H1 (cell line): Measurements from ENCODE around the gene CAD. TPM values are rescaled to one million over a fixed set of nuclear protein-coding genes. Genes with fewer than 3 reads are reported as not detected.

Experiments
- POLR2AphosphoS5 ChIP-seq: IDR thresholded peaks from 2 replicates; pipeline ENCODE4 v1.6.1; 2011; ENCODE audit warnings: low read depth, low read length
- polyA plus RNA-seq, 7 experiments: library from polyadenylated mRNA; depleted of rRNA in 3 of 7; stranded (reverse) in 5 of 7; unstranded in 2 of 7; fragments of >200 nt in 5 of 7; fragments of 200-250 nt in 2 of 7; gene quantifications; 1 replicate in 5 of 7; 2 replicates in 1 of 7; 4 replicates in 1 of 7; pipeline versions ENCODE4 v1.2.1 to v1.2.3, GENCODE V29; 2011 to 2013; ENCODE audit warnings: missing spikeins in 2 of 7, mixed read lengths in 2 of 7
- total RNA-seq: library from RNA; stranded (reverse); fragmentation: NEBNext Ultra II Directional; extraction: Animal tissue kit (Norgen Biotek cat#: 25700); gene quantifications from 2 replicates; pipeline ENCODE4 v1.2.1, GENCODE V29; 2021
- TF ChIP-seq, protein P1 (sequence below): fragments of 300-600 bp; sonication (generic); IDR thresholded peaks from 2 replicates; pipeline ENCODE4 v1.7.1; 2012; ENCODE audit warnings: low read length, moderate library complexity, mild to moderate bottlenecking, inconsistent platforms; ENCODE audit not compliant: insufficient replicate concordance

Gene CAD
- total and polyA plus RNA-seq, 2 of the 8 experiments (the other 6 are each of a cell fraction or from before 2014, with no cell fraction given) = 130 to 146 TPM

GRCh38 chr2:27247893-27248292 lies 30.7 kb downstream of the CAD start (continued):
- TF ChIP-seq, protein P1, sequence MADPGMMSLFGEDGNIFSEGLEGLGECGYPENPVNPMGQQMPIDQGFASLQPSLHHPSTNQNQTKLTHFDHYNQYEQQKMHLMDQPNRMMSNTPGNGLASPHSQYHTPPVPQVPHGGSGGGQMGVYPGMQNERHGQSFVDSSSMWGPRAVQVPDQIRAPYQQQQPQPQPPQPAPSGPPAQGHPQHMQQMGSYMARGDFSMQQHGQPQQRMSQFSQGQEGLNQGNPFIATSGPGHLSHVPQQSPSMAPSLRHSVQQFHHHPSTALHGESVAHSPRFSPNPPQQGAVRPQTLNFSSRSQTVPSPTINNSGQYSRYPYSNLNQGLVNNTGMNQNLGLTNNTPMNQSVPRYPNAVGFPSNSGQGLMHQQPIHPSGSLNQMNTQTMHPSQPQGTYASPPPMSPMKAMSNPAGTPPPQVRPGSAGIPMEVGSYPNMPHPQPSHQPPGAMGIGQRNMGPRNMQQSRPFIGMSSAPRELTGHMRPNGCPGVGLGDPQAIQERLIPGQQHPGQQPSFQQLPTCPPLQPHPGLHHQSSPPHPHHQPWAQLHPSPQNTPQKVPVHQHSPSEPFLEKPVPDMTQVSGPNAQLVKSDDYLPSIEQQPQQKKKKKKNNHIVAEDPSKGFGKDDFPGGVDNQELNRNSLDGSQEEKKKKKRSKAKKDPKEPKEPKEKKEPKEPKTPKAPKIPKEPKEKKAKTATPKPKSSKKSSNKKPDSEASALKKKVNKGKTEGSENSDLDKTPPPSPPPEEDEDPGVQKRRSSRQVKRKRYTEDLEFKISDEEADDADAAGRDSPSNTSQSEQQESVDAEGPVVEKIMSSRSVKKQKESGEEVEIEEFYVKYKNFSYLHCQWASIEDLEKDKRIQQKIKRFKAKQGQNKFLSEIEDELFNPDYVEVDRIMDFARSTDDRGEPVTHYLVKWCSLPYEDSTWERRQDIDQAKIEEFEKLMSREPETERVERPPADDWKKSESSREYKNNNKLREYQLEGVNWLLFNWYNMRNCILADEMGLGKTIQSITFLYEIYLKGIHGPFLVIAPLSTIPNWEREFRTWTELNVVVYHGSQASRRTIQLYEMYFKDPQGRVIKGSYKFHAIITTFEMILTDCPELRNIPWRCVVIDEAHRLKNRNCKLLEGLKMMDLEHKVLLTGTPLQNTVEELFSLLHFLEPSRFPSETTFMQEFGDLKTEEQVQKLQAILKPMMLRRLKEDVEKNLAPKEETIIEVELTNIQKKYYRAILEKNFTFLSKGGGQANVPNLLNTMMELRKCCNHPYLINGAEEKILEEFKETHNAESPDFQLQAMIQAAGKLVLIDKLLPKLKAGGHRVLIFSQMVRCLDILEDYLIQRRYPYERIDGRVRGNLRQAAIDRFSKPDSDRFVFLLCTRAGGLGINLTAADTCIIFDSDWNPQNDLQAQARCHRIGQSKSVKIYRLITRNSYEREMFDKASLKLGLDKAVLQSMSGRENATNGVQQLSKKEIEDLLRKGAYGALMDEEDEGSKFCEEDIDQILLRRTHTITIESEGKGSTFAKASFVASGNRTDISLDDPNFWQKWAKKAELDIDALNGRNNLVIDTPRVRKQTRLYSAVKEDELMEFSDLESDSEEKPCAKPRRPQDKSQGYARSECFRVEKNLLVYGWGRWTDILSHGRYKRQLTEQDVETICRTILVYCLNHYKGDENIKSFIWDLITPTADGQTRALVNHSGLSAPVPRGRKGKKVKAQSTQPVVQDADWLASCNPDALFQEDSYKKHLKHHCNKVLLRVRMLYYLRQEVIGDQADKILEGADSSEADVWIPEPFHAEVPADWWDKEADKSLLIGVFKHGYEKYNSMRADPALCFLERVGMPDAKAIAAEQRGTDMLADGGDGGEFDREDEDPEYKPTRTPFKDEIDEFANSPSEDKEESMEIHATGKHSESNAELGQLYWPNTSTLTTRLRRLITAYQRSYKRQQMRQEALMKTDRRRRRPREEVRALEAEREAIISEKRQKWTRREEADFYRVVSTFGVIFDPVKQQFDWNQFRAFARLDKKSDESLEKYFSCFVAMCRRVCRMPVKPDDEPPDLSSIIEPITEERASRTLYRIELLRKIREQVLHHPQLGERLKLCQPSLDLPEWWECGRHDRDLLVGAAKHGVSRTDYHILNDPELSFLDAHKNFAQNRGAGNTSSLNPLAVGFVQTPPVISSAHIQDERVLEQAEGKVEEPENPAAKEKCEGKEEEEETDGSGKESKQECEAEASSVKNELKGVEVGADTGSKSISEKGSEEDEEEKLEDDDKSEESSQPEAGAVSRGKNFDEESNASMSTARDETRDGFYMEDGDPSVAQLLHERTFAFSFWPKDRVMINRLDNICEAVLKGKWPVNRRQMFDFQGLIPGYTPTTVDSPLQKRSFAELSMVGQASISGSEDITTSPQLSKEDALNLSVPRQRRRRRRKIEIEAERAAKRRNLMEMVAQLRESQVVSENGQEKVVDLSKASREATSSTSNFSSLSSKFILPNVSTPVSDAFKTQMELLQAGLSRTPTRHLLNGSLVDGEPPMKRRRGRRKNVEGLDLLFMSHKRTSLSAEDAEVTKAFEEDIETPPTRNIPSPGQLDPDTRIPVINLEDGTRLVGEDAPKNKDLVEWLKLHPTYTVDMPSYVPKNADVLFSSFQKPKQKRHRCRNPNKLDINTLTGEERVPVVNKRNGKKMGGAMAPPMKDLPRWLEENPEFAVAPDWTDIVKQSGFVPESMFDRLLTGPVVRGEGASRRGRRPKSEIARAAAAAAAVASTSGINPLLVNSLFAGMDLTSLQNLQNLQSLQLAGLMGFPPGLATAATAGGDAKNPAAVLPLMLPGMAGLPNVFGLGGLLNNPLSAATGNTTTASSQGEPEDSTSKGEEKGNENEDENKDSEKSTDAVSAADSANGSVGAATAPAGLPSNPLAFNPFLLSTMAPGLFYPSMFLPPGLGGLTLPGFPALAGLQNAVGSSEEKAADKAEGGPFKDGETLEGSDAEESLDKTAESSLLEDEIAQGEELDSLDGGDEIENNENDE = no peak
- TF ChIP-seq POLR2AphosphoS5 = peak; percentile 49; the same call in 1 of the 2 replicates
